CD4-positive, alpha-beta T cell (primary cell): ENCODE measurements around the gene KIF22. TPM values are rescaled to one million over a fixed set of nuclear protein-coding genes. Genes with fewer than 3 reads are reported as not detected.
A peak's percentile ranks its signal among the peaks of the same experiment; 100 is the strongest.

ENCODE experiments used
- ATAC-seq: fragments of 200-7000 bp; cut with Tn5 transposase; one replicate; pipeline ENCODE4 v1.10.0; 2022; ENCODE audit warnings: mild to moderate bottlenecking; ENCODE audit not compliant: poor library complexity
- CTCF ChIA-PET: fragments of 350-600 bp; sonication (Branson Sonifier 250); formaldehyde crosslinking; loops from one replicate; lab custom pipeline; 2021; ENCODE audit warnings: antibody characterized with exemption, inconsistent platforms; lab: Charles Lee
- POLR2A ChIA-PET: fragments of 350-600 bp; sonication (Branson Sonifier 250); formaldehyde crosslinking; loops from one replicate; lab custom pipeline; 2021; ENCODE audit warnings: antibody characterized with exemption, inconsistent platforms; lab: Charles Lee
- DNase-seq, 14 experiments: peaks; one replicate each; pipeline ENCODE4 v3.0.0-alpha.2; 2013 to 2020; ENCODE audit warnings: mixed read lengths in 2 of 14
- H3K27ac ChIP-seq, 2 donors: one replicate each; pipeline versions ENCODE4 v1.5.1 to v1.7.0; 2013; ENCODE audit warnings: low read length in 2 of 2, low read depth in 1 of 2, mild to moderate bottlenecking in 1 of 2
- H3K27me3 ChIP-seq, 2 experiments: 1 replicate in 1 of 2; 2 replicates in 1 of 2; pipeline versions ENCODE4 v1.6.1 to v1.7.0; 2013; ENCODE audit warnings: low read length in 2 of 2, control low read depth in 1 of 2, mild to moderate bottlenecking in 1 of 2, moderate library complexity in 1 of 2; ENCODE audit not compliant: insufficient read depth in 2 of 2, control insufficient read depth in 1 of 2
- H3K36me3 ChIP-seq: one replicate; pipeline ENCODE4 v1.6.1; 2013; ENCODE audit warnings: low read length, control low read depth; ENCODE audit not compliant: insufficient read depth
- H3K4me1 ChIP-seq: one replicate; pipeline ENCODE4 v1.6.1; 2013; ENCODE audit warnings: low read length, control low read depth; ENCODE audit not compliant: insufficient read depth
- H3K4me3 ChIP-seq: one replicate; pipeline ENCODE4 v1.5.1; 2013; ENCODE audit warnings: mild to moderate bottlenecking, low read length, moderate library complexity
- H3K9me3 ChIP-seq, 2 experiments: 1 replicate in 1 of 2; 2 replicates in 1 of 2; pipeline versions ENCODE4 v1.6.1 to v1.7.0; 2013; ENCODE audit warnings: low read length in 2 of 2, mild to moderate bottlenecking in 2 of 2, control low read depth in 1 of 2, moderate library complexity in 1 of 2; ENCODE audit not compliant: control insufficient read depth in 1 of 2, insufficient read depth in 1 of 2
- H3K27ac Mint-ChIP-seq: one replicate; pipeline ENCODE4 v1.8.0; 2020; ENCODE audit warnings: mixed read lengths
- H3K27me3 Mint-ChIP-seq: one replicate; pipeline ENCODE4 v1.8.0; 2021; ENCODE audit warnings: mixed read lengths
- H3K36me3 Mint-ChIP-seq: one replicate; pipeline ENCODE4 v1.8.0; 2021; ENCODE audit warnings: low read depth, mixed read lengths
- H3K4me1 Mint-ChIP-seq: one replicate; pipeline ENCODE4 v1.8.0; 2021; ENCODE audit warnings: low read depth, mixed read lengths
- H3K4me3 Mint-ChIP-seq: one replicate; pipeline ENCODE4 v1.8.0; 2020; ENCODE audit warnings: mild to moderate bottlenecking, mixed read lengths
- H3K9me3 Mint-ChIP-seq: one replicate; pipeline ENCODE4 v1.8.0; 2020; ENCODE audit warnings: mixed read lengths
- intact Hi-C, 2 experiments: fragments of 100-400 bp; cut with DNase I in 1 of 2; cut with micrococcal nuclease in 1 of 2; formaldehyde crosslinking; loops; one replicate each; pipeline versions ENCODE4 v1.15.1 to v1.9.0; 2023 to 2025; cut with DNase I, micrococcal nuclease
- total RNA-seq, 174 experiments: library from RNA in 2 of 174; stranded (reverse) in 2 of 174; gene quantifications; one replicate each; pipeline ENCODE4 v1.2.3 and lab custom pipeline; 2021 to 2026
- TF ChIP-seq, protein P1 (sequence below): fragments of 200-600 bp; IDR thresholded peaks from one replicate; pipeline ENCODE4 v1.8.0; 2022; ENCODE audit warnings: antibody characterized with exemption, mild to moderate bottlenecking

Gene KIF22
- total RNA-seq, 2 experiments from 2014 or later: 99.0 to 101 TPM

DNA sequence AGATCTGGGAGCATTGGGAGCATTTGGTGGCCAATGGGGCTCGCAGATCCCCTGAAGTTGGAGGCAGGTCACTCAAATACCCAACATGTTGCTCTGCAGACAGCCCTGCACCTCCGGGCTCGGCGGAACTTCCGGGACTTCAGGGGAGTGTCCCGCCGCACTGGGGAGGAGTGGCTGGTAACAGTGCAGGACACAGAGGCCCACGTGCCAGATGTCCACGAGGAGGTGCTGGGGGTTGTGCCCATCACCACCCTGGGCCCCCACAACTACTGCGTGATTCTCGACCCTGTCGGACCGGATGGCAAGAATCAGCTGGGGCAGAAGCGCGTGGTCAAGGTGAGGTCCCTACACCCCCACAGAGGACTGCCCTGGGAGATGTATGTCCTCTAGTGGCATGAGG is 46.1 kb downstream of the KIF22 start:
- H3K4me1 ChIP-seq: no peaks in the 10 kb centered on the region
- H3K36me3 Mint-ChIP-seq: peaks cover 89% of the 10 kb centered on the region
- CTCF ChIA-PET: interaction anchor here (0.6 to 0.7 kb wide), 2 partner anchors 12 to 255 kb away, joined by 3 to 4 read pairs; no protein-coding TSS in a partner anchor
- no peak overlapping the region for H3K4me3 Mint-ChIP-seq
- peak overlapping the region; percentile 27 for H3K27ac Mint-ChIP-seq
- no peaks in the 10 kb centered on the region for H3K9me3 Mint-ChIP-seq
- POLR2A ChIA-PET: no interaction called here
- ATAC-seq: no peak
- DNase-seq: no peak
- TF ChIP-seq, protein P1, sequence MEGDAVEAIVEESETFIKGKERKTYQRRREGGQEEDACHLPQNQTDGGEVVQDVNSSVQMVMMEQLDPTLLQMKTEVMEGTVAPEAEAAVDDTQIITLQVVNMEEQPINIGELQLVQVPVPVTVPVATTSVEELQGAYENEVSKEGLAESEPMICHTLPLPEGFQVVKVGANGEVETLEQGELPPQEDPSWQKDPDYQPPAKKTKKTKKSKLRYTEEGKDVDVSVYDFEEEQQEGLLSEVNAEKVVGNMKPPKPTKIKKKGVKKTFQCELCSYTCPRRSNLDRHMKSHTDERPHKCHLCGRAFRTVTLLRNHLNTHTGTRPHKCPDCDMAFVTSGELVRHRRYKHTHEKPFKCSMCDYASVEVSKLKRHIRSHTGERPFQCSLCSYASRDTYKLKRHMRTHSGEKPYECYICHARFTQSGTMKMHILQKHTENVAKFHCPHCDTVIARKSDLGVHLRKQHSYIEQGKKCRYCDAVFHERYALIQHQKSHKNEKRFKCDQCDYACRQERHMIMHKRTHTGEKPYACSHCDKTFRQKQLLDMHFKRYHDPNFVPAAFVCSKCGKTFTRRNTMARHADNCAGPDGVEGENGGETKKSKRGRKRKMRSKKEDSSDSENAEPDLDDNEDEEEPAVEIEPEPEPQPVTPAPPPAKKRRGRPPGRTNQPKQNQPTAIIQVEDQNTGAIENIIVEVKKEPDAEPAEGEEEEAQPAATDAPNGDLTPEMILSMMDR: no peak
- peaks cover 89% of the 10 kb centered on the region for H3K36me3 ChIP-seq
- H3K27me3 Mint-ChIP-seq: no peaks in the 10 kb centered on the region
- no peaks in the 10 kb centered on the region for H3K27me3 ChIP-seq
- H3K4me1 Mint-ChIP-seq: no peaks in the 10 kb centered on the region
- no peaks in the 10 kb centered on the region for H3K9me3 ChIP-seq
- H3K4me3 ChIP-seq: no peak overlapping the region
- no peak overlapping the region for H3K27ac ChIP-seq
- intact Hi-C loops: no loop called here

DNA sequence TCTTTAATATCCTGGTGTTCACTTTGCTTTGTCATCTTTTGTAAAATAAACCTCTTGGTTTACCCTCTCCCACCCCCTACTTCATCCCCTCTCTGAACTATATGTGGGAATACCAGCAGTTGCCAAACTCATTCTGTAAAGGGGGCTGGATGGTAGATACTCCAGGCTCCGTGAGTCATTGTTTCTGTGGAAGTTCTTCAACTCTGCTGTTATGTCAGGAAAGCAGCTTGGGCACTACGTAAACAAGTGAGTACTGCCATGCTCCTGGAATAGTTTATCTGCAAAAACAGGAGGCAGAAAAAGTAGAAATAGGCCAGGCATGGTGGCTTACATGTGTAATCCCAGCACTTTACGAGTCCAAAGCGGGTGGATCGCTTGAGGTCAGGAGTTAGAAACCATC is 47.3 kb downstream of the KIF22 start:
- Mint-ChIP-seq H3K9me3 (no peaks in the 10 kb centered on the region), H3K4me3 (no peak overlapping the region), H3K27ac (no peak overlapping the region), H3K4me1 (no peaks in the 10 kb centered on the region), H3K36me3 (peaks cover 83% of the 10 kb centered on the region), H3K27me3 (no peaks in the 10 kb centered on the region)
- Histone ChIP-seq H3K36me3 (peaks cover 91% of the 10 kb centered on the region), H3K4me3 (no peak overlapping the region), H3K9me3 (no peaks in the 10 kb centered on the region), H3K27me3 (no peaks in the 10 kb centered on the region), H3K4me1 (no peaks in the 10 kb centered on the region), H3K27ac (no peak overlapping the region)
- intact Hi-C loops: no loop called here
- no peak for DNase-seq
- CTCF ChIA-PET: interaction anchor here (1.7 to 2.9 kb wide), 2 partner anchors 11 to 30 kb away, joined by 4 to 19 read pairs; no protein-coding TSS in a partner anchor
- TF ChIP-seq, protein P1: no peak
- no peak for ATAC-seq
- POLR2A ChIA-PET: interaction anchor here (0.8 kb wide), 1 partner anchor 17 kb away, joined by 3 read pairs; no protein-coding TSS in a partner anchor

DNA sequence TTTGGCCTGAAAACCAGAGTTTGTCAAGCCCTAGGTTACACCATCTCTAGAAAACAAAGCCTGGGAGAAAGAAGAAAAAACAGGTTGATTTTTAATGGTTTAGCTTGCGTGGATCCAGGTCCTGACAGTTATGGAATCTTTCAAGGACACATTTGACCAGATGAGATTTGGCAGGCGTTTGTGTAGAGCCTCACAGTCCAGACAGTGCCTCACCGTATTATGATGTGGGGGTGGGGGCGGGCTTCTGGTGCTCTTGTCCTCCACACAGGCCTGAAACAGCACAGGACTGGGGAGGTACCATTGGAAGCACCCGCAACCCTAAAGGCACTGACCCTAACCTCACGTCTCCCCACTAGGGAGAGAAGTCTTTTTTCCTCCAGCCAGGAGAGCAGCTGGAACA is 49.3 kb downstream of the KIF22 start:
- ATAC-seq (no peak), DNase-seq (no peak)
- Mint-ChIP-seq H3K27ac (no peak overlapping the region), H3K4me1 (no peaks in the 10 kb centered on the region), H3K4me3 (no peak overlapping the region), H3K36me3 (peaks cover 83% of the 10 kb centered on the region), H3K27me3 (no peaks in the 10 kb centered on the region), H3K9me3 (no peaks in the 10 kb centered on the region)
- Histone ChIP-seq H3K9me3 (no peaks in the 10 kb centered on the region), H3K27me3 (no peaks in the 10 kb centered on the region), H3K4me1 (no peaks in the 10 kb centered on the region), H3K27ac (no peak overlapping the region), H3K36me3 (peaks cover 92% of the 10 kb centered on the region), H3K4me3 (no peak overlapping the region)
- ChIA-PET CTCF (interaction anchor here (0.7 to 2.9 kb wide), 4 partner anchors 9 to 216 kb away, joined by 3 to 19 read pairs (median 3); no protein-coding TSS in a partner anchor), POLR2A (interaction anchor here (0.9 to 2.0 kb wide), 2 partner anchors 12 to 32 kb away, joined by 3 to 7 read pairs; no protein-coding TSS in a partner anchor)
- TF ChIP-seq, protein P1: no peak
- intact Hi-C loops: no loop called here
